Measurements from ENCODE around the gene S1PR1. TPM values are rescaled to one million over a fixed set of nuclear protein-coding genes. Genes with fewer than 3 reads are reported as not detected.
"Not testable (repeated sequence)": the region's sequence is repeated elsewhere in the genome, so short reads cannot be mapped to it uniquely, and the experiment has no call there.

Gene S1PR1
- total and polyA plus RNA-seq, 2 donors from 2014 or later = 14.2 to 51.6 TPM

DNA sequence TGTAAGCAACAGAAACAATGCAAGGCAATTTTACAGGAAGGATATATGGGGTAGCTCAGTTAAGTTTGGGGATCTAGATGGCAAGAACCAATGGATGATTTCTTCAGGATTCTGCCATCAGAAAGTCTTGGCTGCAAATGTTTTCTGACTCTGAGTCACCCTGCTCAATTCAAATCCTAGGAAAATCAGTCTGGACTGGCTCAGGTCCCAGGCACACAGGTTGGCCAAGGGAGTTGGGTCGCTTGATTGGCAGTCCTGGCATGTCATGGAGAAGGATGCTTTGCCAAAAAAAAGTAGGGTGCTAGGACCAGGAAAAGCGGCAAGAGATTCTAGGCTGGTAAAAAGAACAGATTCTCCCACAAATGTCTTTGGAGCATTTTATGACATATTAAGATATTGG, 28.9 kb upstream of the S1PR1 start:
- Histone ChIP-seq H3K4me1 (ENCODE audit: control insufficient read depth in 2 of 3, insufficient read depth in 2 of 3, low read depth in 1 of 3, low read length in 3 of 3) (no peaks in the 10 kb centered on the region), H3K27ac (ENCODE audit: low read depth in 2 of 2, low read length in 2 of 2) (no peak overlapping the region), H3K36me3 (ENCODE audit: control insufficient read depth in 2 of 3, insufficient read depth in 3 of 3, low read length in 3 of 3) (no peaks in the 10 kb centered on the region), H3K4me3 (ENCODE audit: low read length in 3 of 3) (no peak overlapping the region), H3K9ac (ENCODE audit: low read length in 3 of 3) (no peak overlapping the region), H3K27me3 (ENCODE audit: control insufficient read depth, insufficient read depth, low read length) (no peaks in the 10 kb centered on the region), H3K9me3 (ENCODE audit: control insufficient read depth in 2 of 3, insufficient read depth in 1 of 3, low read length in 3 of 3) (no peaks in the 10 kb centered on the region)
- TF ChIP-seq, protein P1, sequence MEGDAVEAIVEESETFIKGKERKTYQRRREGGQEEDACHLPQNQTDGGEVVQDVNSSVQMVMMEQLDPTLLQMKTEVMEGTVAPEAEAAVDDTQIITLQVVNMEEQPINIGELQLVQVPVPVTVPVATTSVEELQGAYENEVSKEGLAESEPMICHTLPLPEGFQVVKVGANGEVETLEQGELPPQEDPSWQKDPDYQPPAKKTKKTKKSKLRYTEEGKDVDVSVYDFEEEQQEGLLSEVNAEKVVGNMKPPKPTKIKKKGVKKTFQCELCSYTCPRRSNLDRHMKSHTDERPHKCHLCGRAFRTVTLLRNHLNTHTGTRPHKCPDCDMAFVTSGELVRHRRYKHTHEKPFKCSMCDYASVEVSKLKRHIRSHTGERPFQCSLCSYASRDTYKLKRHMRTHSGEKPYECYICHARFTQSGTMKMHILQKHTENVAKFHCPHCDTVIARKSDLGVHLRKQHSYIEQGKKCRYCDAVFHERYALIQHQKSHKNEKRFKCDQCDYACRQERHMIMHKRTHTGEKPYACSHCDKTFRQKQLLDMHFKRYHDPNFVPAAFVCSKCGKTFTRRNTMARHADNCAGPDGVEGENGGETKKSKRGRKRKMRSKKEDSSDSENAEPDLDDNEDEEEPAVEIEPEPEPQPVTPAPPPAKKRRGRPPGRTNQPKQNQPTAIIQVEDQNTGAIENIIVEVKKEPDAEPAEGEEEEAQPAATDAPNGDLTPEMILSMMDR (IDR thresholded peaks at IDR 0.05; ENCODE audit: borderline replicate concordance, extremely low read depth, insufficient read depth) = no peak
- FAIRE-seq (no peak), DNase-seq (no peak)
- intact Hi-C loops (cut with DNase I) = no loop called here

DNA sequence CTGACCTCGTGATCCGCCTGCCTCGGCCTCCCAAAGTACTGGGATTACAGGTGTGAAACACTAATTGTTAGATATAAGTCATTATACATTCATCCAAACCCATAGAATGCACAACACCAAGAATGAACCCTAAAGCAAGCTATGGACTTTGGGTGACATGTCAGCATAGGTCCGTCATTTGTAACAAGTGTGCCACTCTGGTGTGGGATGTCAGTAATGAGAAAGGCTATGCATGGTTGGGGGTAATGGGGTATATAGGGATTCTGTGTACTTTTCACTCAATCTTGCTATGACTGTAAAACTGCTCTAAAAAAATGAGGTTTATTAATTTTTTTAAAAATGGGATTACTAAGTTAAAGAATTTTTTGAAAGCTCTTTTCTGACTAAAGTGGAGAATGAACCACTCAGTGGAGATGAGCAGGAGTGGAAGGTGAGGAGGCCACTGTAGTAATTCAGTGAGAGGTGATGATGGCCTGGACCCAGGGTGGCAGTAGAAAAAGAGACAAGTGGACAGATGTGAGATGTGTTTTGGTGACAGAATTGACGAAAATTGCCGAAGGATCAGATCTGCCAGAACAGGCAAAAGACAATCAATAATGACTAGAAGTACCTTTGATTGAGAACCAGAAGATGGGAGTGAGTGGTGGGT, 21.3 kb upstream of the S1PR1 start:
- intact Hi-C loops (cut with DNase I) = no loop called here
- Histone ChIP-seq H3K9me3 (ENCODE audit: control insufficient read depth in 2 of 3, insufficient read depth in 1 of 3, low read length in 3 of 3) (no peaks in the 10 kb centered on the region), H3K27me3 (ENCODE audit: control insufficient read depth, insufficient read depth, low read length) (no peaks in the 10 kb centered on the region), H3K4me3 (ENCODE audit: low read length in 3 of 3) (no peak overlapping the region), H3K4me1 (ENCODE audit: control insufficient read depth in 2 of 3, insufficient read depth in 2 of 3, low read depth in 1 of 3, low read length in 3 of 3) (no peaks in the 10 kb centered on the region), H3K9ac (ENCODE audit: low read length in 3 of 3) (no peak overlapping the region), H3K27ac (ENCODE audit: low read depth in 2 of 2, low read length in 2 of 2) (no peak overlapping the region), H3K36me3 (ENCODE audit: control insufficient read depth in 2 of 3, insufficient read depth in 3 of 3, low read length in 3 of 3) (no peaks in the 10 kb centered on the region)
- no peak for DNase-seq
- no peak for FAIRE-seq
- TF ChIP-seq, protein P1 (IDR thresholded peaks at IDR 0.05; ENCODE audit: borderline replicate concordance, extremely low read depth, insufficient read depth) = no peak

DNA sequence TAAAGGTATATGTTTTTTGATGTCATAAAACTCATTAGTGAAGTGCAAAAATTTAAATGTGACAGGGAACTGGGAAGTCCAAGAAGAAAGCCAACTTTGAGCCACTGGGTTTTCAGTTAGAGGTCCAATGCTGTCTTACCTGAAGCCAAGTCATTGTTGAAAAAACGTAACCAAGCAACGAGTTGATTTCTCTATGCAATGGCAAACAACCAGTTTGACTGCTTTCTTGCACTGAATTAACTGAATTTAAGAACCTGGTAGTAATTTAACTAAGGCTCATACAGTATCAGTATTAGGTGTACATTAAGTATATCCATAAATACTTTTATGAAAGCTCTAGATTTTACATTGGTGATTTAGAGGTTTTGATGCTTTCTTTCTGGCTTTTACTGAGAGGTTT, 20.2 kb upstream of the S1PR1 start:
- peak in 2 of 5 donors; percentile 82 to 84 for DNase-seq
- H3K9me3 ChIP-seq (ENCODE audit: control insufficient read depth in 2 of 3, insufficient read depth in 1 of 3, low read length in 3 of 3) = no peaks in the 10 kb centered on the region
- intact Hi-C loops (cut with DNase I) = no loop called here
- no peak overlapping the region for H3K4me3 ChIP-seq (ENCODE audit: low read length in 3 of 3)
- H3K9ac ChIP-seq (ENCODE audit: low read length in 3 of 3) = no peak overlapping the region
- no peak for FAIRE-seq
- H3K4me1 ChIP-seq (ENCODE audit: control insufficient read depth in 2 of 3, insufficient read depth in 2 of 3, low read depth in 1 of 3, low read length in 3 of 3) = no peaks in the 10 kb centered on the region
- no peaks in the 10 kb centered on the region for H3K36me3 ChIP-seq (ENCODE audit: control insufficient read depth in 2 of 3, insufficient read depth in 3 of 3, low read length in 3 of 3)
- TF ChIP-seq, protein P1 (IDR thresholded peaks at IDR 0.05; ENCODE audit: borderline replicate concordance, extremely low read depth, insufficient read depth) = no peak
- no peaks in the 10 kb centered on the region for H3K27me3 ChIP-seq (ENCODE audit: control insufficient read depth, insufficient read depth, low read length)
- no peak overlapping the region for H3K27ac ChIP-seq (ENCODE audit: low read depth in 2 of 2, low read length in 2 of 2)

DNA sequence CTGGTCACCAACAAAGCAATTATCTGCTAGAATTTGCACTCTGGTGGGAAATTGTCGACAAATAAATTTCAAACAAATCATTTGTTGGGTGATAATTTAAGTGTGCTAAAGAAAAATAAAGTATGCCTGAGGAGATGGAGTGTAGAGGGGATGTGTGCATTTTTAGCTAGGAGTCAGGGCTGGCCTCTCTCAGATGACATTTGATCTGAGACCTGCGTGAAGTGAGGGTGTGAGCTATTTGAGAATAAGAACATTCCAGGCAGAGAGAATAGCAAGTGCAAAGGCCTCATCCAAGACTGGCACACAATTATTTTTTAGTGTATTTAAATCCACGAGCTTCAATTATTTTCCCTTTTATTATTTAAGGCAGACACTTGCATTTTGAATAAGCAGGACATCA, 19.7 kb upstream of the S1PR1 start:
- Histone ChIP-seq H3K9me3 (ENCODE audit: control insufficient read depth in 2 of 3, insufficient read depth in 1 of 3, low read length in 3 of 3) (no peaks in the 10 kb centered on the region), H3K9ac (ENCODE audit: low read length in 3 of 3) (no peak overlapping the region), H3K4me1 (ENCODE audit: control insufficient read depth in 2 of 3, insufficient read depth in 2 of 3, low read depth in 1 of 3, low read length in 3 of 3) (no peaks in the 10 kb centered on the region), H3K4me3 (ENCODE audit: low read length in 3 of 3) (no peak overlapping the region), H3K36me3 (ENCODE audit: control insufficient read depth in 2 of 3, insufficient read depth in 3 of 3, low read length in 3 of 3) (no peaks in the 10 kb centered on the region), H3K27me3 (ENCODE audit: control insufficient read depth, insufficient read depth, low read length) (no peaks in the 10 kb centered on the region), H3K27ac (ENCODE audit: low read depth in 2 of 2, low read length in 2 of 2) (no peak overlapping the region)
- DNase-seq (peak in 1 of 5 donors; percentile 7), FAIRE-seq (no peak)
- intact Hi-C loops (cut with DNase I) = no loop called here
- TF ChIP-seq, protein P1 (IDR thresholded peaks at IDR 0.05; ENCODE audit: borderline replicate concordance, extremely low read depth, insufficient read depth) = no peak

DNA sequence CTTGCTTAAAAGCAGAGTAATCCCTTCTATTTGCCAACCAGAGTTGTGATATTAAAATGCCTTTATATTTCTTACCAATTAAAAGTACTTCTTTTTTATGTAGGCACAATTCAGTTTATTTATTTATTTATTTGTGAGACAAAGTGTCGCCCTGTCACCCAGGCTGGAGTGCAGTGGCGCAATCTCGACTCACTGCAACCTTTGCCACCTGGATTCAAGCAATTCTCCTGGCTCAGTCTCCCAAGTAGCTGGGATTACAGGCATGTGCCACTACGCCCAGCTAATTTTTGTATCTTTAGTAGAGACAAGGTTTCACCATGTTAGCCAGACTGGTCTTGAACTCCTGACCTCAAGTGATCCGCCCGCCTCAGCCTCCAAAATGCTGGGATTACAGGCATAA, 17.9 kb upstream of the S1PR1 start:
- FAIRE-seq; DNase-seq; intact Hi-C loops (cut with DNase I); H3K9me3 ChIP-seq (ENCODE audit: control insufficient read depth in 2 of 3, insufficient read depth in 1 of 3, low read length in 3 of 3); H3K36me3 ChIP-seq (ENCODE audit: control insufficient read depth in 2 of 3, insufficient read depth in 3 of 3, low read length in 3 of 3); H3K4me3 ChIP-seq (ENCODE audit: low read length in 3 of 3); H3K4me1 ChIP-seq (ENCODE audit: control insufficient read depth in 2 of 3, insufficient read depth in 2 of 3, low read depth in 1 of 3, low read length in 3 of 3); H3K9ac ChIP-seq (ENCODE audit: low read length in 3 of 3); H3K27ac ChIP-seq (ENCODE audit: low read depth in 2 of 2, low read length in 2 of 2); H3K27me3 ChIP-seq (ENCODE audit: control insufficient read depth, insufficient read depth, low read length): not testable (repeated sequence)

Measured in kidney (tissue), 14 donors.